GM23338 (cell line): Measurements from ENCODE around the gene PRCC. TPM values are rescaled to one million over a fixed set of nuclear protein-coding genes. Genes with fewer than 3 reads are reported as not detected.
A peak's percentile ranks its signal among the peaks of the same experiment; 100 is the strongest.

Experiments used
- ATAC-seq: fragments of 200-7000 bp; cut with Tn5 transposase; 3 replicates; pipeline ENCODE4 v1.9.1; 2020
- DNase-seq: peaks from one replicate; pipeline ENCODE4 v3.0.0-alpha.2; 2015; ENCODE audit warnings: low spot score
- H2AFZ ChIP-seq: fragments of 200-600 bp; sonication (generic); 2 replicates; pipeline ENCODE4 v1.8.0; 2016; ENCODE audit warnings: antibody characterized with exemption, mild to moderate bottlenecking, moderate library complexity
- H3F3A ChIP-seq: fragments of 200-600 bp; sonication (generic); replicated peaks from 2 replicates; pipeline ENCODE4 v1.8.0; 2017; ENCODE audit warnings: antibody characterized with exemption, mixed run types, low read depth
- H3K27ac ChIP-seq: fragments of 200-600 bp; sonication (generic); 2 replicates; pipeline ENCODE4 v1.6.1; 2016; ENCODE audit warnings: low read depth
- H3K27me3 ChIP-seq: fragments of 200-600 bp; sonication (generic); 2 replicates; pipeline ENCODE4 v1.8.0; 2016; ENCODE audit warnings: mild to moderate bottlenecking, mixed run types, moderate library complexity; ENCODE audit not compliant: insufficient read depth
- H3K36me3 ChIP-seq: fragments of 200-600 bp; sonication (generic); 2 replicates; pipeline ENCODE4 v1.8.0; 2016; ENCODE audit warnings: mild to moderate bottlenecking; ENCODE audit not compliant: insufficient read depth
- H3K4me1 ChIP-seq: fragments of 200-600 bp; sonication (generic); 2 replicates; pipeline ENCODE4 v1.8.0; 2016; ENCODE audit warnings: mild to moderate bottlenecking, moderate library complexity; ENCODE audit not compliant: insufficient read depth
- H3K4me2 ChIP-seq: fragments of 200-600 bp; sonication (generic); 2 replicates; pipeline ENCODE4 v1.7.1; 2017; ENCODE audit warnings: mixed run types
- H3K4me3 ChIP-seq: fragments of 200-600 bp; sonication (generic); 2 replicates; pipeline ENCODE4 v1.6.1; 2016; ENCODE audit warnings: mixed run types
- H3K79me2 ChIP-seq: fragments of 200-600 bp; sonication (generic); replicated peaks from 2 replicates; pipeline ENCODE4 v1.8.0; 2017; ENCODE audit warnings: mild to moderate bottlenecking; ENCODE audit not compliant: insufficient read depth
- H3K9me2 ChIP-seq: fragments of 200-600 bp; sonication (generic); 2 replicates; pipeline ENCODE4 v1.8.0; 2017; ENCODE audit not compliant: insufficient read depth
- H4K20me1 ChIP-seq: fragments of 200-600 bp; sonication (generic); replicated peaks from 2 replicates; pipeline ENCODE4 v1.8.0; 2017; ENCODE audit warnings: mild to moderate bottlenecking; ENCODE audit not compliant: insufficient read depth
- H3K27ac Mint-ChIP-seq: 2 replicates; pipeline ENCODE4 v1.8.0; 2020; ENCODE audit warnings: inconsistent platforms, mild to moderate bottlenecking, moderate library complexity, mixed read lengths
- H3K27me3 Mint-ChIP-seq: 3 replicates; pipeline ENCODE4 v1.8.0; 2022; ENCODE audit warnings: low read depth, mild to moderate bottlenecking, moderate library complexity, mixed read lengths, inconsistent platforms; ENCODE audit not compliant: insufficient read depth, poor library complexity
- H3K36me3 Mint-ChIP-seq: 3 replicates; pipeline ENCODE4 v1.8.0; 2021; ENCODE audit warnings: low read depth, mild to moderate bottlenecking, inconsistent platforms, moderate library complexity, mixed read lengths
- H3K4me1 Mint-ChIP-seq: 3 replicates; pipeline ENCODE4 v1.8.0; 2020; ENCODE audit warnings: mild to moderate bottlenecking, inconsistent platforms, mixed read lengths
- H3K4me3 Mint-ChIP-seq: 3 replicates; pipeline ENCODE4 v1.8.0; 2021; ENCODE audit warnings: moderate library complexity, mild to moderate bottlenecking, inconsistent platforms, mixed read lengths
- H3K9me3 Mint-ChIP-seq: 3 replicates; pipeline ENCODE4 v1.8.0; 2020; ENCODE audit warnings: moderate library complexity, mild to moderate bottlenecking, inconsistent platforms, mixed read lengths
- CREB1 ChIP-seq: fragments of 250-450 bp; sonication (Bioruptor Pico); IDR thresholded peaks from 2 replicates; pipeline ENCODE4 v1.5.0; 2020; ENCODE audit warnings: low read depth, mild to moderate bottlenecking, moderate library complexity
- EZH2phosphoT487 ChIP-seq: fragments of 200-600 bp; sonication (generic); IDR thresholded peaks from one replicate; pipeline ENCODE4 v1.8.1; 2018; ENCODE audit warnings: antibody characterized with exemption; ENCODE audit not compliant: unreplicated experiment
- JUNB ChIP-seq: IDR thresholded peaks from one replicate; pipeline ENCODE4 v1.6.1; 2016; ENCODE audit warnings: antibody characterized with exemption; ENCODE audit not compliant: unreplicated experiment
- NANOG ChIP-seq: IDR thresholded peaks from 2 replicates; pipeline ENCODE4 v1.6.1; 2016; ENCODE audit warnings: antibody characterized with exemption, borderline replicate concordance
- POLR2AphosphoS5 ChIP-seq: IDR thresholded peaks from 2 replicates; pipeline ENCODE4 v1.6.1; 2016; ENCODE audit warnings: antibody characterized with exemption, low read depth
- STAT1 ChIP-seq: IDR thresholded peaks from one replicate; pipeline ENCODE4 v1.6.1; 2016; ENCODE audit warnings: antibody characterized with exemption; ENCODE audit not compliant: unreplicated experiment
- ZNF114 ChIP-seq: fragments of 250-450 bp; sonication (Bioruptor Pico); IDR thresholded peaks from 2 replicates; pipeline ENCODE4 v1.5.0; 2020; ENCODE audit warnings: mild to moderate bottlenecking, moderate library complexity
- ZNF331 ChIP-seq: fragments of 250-450 bp; sonication (Bioruptor Pico); IDR thresholded peaks from 2 replicates; pipeline ENCODE4 v1.5.0; 2020; ENCODE audit warnings: low read depth, mild to moderate bottlenecking, moderate library complexity
- polyA plus RNA-seq: library from polyadenylated mRNA; unstranded; fragments of >200 nt; fragmentation: Nextera tagmentation; extraction: Ambion mirVana; gene quantifications from 2 replicates; pipeline ENCODE4 v1.2.1, GENCODE V29; 2016
- total RNA-seq: library from RNA; depleted of rRNA; stranded (reverse); fragments of >200 nt; shearing (Covaris generic); gene quantifications from 2 replicates; pipeline ENCODE4 v1.2.3, GENCODE V29; 2014
- TF ChIP-seq, protein P1 (sequence below): IDR thresholded peaks from one replicate; pipeline ENCODE4 v1.6.1; 2018; ENCODE audit warnings: antibody characterized with exemption; ENCODE audit not compliant: unreplicated experiment
- TF ChIP-seq, protein P2 (sequence below): IDR thresholded peaks from 2 replicates; pipeline ENCODE4 v1.6.1; 2016; ENCODE audit warnings: antibody characterized with exemption
- TF ChIP-seq, protein P3 (sequence below): fragments of 250-450 bp; sonication (Bioruptor Pico); IDR thresholded peaks from 2 replicates; pipeline ENCODE4 v1.5.0; 2020; ENCODE audit warnings: mild to moderate bottlenecking, moderate library complexity

The PRCC gene
- total and polyA plus RNA-seq, 2 experiments from 2014 or later, result 66.2 to 72.9 TPM

DNA sequence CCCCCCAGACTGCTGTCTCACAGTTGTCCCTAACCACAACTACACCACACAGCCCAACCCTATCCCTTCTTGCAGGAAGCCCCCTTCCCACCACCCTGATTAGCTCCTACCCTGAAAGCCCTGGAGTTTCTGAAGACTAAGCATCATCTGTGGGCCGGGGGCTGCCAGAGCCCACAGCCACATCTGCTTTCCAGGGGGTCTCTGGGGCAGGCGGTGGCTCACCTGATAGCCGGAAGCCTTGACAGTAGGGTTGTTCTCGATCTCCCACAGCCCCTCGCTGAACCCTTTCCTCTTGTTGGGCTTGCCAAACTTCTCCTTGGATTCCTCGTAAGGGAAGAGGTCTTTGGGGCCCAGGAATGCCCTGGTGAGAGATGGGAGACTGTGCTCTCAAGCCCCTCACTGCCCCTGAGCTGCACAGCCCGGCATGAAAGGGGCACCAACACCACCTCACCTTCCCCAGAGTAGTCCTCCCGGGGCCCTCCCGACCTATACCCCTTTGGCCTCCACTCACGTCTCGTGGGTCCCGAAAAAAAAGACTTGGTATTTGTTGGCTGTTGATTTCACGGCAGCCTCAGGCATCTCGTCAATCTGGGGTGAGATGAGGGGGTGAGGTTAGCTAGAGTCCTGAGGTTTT, 22.4 kb upstream of the PRCC start:
- H4K20me1 ChIP-seq, result peaks cover 16% of the 10 kb centered on the region
- Mint-ChIP-seq H3K9me3 (no peaks in the 10 kb centered on the region; the same call in 1 of the 3 replicates), H3K4me3 (peak overlapping the region; percentile 89; the same call in 2 of the 3 replicates), H3K4me1 (peaks cover 63% of the 10 kb centered on the region), H3K36me3 (peaks cover 56% of the 10 kb centered on the region), H3K27ac (peak overlapping the region; percentile 100), H3K27me3 (peaks cover 33% of the 10 kb centered on the region)
- no peak overlapping the region for H3K4me3 ChIP-seq
- H3K27me3 ChIP-seq, result no peaks in the 10 kb centered on the region
- H3K4me2 ChIP-seq, result no peak overlapping the region
- no peak overlapping the region for H2AFZ ChIP-seq
- peaks cover 5% of the 10 kb centered on the region; the same call in 1 of the 2 replicates for H3K36me3 ChIP-seq
- peaks cover 50% of the 10 kb centered on the region for H3K79me2 ChIP-seq
- DNase-seq, result no peak
- peaks cover 44% of the 10 kb centered on the region for H3F3A ChIP-seq
- no peaks in the 10 kb centered on the region for H3K9me2 ChIP-seq
- H3K4me1 ChIP-seq, result peaks cover 62% of the 10 kb centered on the region
- TF ChIP-seq EZH2phosphoT487, result no peak
- TF ChIP-seq, protein P1, sequence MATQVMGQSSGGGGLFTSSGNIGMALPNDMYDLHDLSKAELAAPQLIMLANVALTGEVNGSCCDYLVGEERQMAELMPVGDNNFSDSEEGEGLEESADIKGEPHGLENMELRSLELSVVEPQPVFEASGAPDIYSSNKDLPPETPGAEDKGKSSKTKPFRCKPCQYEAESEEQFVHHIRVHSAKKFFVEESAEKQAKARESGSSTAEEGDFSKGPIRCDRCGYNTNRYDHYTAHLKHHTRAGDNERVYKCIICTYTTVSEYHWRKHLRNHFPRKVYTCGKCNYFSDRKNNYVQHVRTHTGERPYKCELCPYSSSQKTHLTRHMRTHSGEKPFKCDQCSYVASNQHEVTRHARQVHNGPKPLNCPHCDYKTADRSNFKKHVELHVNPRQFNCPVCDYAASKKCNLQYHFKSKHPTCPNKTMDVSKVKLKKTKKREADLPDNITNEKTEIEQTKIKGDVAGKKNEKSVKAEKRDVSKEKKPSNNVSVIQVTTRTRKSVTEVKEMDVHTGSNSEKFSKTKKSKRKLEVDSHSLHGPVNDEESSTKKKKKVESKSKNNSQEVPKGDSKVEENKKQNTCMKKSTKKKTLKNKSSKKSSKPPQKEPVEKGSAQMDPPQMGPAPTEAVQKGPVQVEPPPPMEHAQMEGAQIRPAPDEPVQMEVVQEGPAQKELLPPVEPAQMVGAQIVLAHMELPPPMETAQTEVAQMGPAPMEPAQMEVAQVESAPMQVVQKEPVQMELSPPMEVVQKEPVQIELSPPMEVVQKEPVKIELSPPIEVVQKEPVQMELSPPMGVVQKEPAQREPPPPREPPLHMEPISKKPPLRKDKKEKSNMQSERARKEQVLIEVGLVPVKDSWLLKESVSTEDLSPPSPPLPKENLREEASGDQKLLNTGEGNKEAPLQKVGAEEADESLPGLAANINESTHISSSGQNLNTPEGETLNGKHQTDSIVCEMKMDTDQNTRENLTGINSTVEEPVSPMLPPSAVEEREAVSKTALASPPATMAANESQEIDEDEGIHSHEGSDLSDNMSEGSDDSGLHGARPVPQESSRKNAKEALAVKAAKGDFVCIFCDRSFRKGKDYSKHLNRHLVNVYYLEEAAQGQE, result no peak
- no peak for TF ChIP-seq POLR2AphosphoS5
- TF ChIP-seq NANOG, result no peak
- TF ChIP-seq, protein P2, sequence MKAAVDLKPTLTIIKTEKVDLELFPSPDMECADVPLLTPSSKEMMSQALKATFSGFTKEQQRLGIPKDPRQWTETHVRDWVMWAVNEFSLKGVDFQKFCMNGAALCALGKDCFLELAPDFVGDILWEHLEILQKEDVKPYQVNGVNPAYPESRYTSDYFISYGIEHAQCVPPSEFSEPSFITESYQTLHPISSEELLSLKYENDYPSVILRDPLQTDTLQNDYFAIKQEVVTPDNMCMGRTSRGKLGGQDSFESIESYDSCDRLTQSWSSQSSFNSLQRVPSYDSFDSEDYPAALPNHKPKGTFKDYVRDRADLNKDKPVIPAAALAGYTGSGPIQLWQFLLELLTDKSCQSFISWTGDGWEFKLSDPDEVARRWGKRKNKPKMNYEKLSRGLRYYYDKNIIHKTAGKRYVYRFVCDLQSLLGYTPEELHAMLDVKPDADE, result no peak
- no peak for TF ChIP-seq STAT1
- no peak for TF ChIP-seq ZNF114
- no peak for TF ChIP-seq CREB1 (CRISPR knock-in tag)
- TF ChIP-seq ZNF331, result no peak
- no peak for TF ChIP-seq JUNB
- TF ChIP-seq, protein P3, sequence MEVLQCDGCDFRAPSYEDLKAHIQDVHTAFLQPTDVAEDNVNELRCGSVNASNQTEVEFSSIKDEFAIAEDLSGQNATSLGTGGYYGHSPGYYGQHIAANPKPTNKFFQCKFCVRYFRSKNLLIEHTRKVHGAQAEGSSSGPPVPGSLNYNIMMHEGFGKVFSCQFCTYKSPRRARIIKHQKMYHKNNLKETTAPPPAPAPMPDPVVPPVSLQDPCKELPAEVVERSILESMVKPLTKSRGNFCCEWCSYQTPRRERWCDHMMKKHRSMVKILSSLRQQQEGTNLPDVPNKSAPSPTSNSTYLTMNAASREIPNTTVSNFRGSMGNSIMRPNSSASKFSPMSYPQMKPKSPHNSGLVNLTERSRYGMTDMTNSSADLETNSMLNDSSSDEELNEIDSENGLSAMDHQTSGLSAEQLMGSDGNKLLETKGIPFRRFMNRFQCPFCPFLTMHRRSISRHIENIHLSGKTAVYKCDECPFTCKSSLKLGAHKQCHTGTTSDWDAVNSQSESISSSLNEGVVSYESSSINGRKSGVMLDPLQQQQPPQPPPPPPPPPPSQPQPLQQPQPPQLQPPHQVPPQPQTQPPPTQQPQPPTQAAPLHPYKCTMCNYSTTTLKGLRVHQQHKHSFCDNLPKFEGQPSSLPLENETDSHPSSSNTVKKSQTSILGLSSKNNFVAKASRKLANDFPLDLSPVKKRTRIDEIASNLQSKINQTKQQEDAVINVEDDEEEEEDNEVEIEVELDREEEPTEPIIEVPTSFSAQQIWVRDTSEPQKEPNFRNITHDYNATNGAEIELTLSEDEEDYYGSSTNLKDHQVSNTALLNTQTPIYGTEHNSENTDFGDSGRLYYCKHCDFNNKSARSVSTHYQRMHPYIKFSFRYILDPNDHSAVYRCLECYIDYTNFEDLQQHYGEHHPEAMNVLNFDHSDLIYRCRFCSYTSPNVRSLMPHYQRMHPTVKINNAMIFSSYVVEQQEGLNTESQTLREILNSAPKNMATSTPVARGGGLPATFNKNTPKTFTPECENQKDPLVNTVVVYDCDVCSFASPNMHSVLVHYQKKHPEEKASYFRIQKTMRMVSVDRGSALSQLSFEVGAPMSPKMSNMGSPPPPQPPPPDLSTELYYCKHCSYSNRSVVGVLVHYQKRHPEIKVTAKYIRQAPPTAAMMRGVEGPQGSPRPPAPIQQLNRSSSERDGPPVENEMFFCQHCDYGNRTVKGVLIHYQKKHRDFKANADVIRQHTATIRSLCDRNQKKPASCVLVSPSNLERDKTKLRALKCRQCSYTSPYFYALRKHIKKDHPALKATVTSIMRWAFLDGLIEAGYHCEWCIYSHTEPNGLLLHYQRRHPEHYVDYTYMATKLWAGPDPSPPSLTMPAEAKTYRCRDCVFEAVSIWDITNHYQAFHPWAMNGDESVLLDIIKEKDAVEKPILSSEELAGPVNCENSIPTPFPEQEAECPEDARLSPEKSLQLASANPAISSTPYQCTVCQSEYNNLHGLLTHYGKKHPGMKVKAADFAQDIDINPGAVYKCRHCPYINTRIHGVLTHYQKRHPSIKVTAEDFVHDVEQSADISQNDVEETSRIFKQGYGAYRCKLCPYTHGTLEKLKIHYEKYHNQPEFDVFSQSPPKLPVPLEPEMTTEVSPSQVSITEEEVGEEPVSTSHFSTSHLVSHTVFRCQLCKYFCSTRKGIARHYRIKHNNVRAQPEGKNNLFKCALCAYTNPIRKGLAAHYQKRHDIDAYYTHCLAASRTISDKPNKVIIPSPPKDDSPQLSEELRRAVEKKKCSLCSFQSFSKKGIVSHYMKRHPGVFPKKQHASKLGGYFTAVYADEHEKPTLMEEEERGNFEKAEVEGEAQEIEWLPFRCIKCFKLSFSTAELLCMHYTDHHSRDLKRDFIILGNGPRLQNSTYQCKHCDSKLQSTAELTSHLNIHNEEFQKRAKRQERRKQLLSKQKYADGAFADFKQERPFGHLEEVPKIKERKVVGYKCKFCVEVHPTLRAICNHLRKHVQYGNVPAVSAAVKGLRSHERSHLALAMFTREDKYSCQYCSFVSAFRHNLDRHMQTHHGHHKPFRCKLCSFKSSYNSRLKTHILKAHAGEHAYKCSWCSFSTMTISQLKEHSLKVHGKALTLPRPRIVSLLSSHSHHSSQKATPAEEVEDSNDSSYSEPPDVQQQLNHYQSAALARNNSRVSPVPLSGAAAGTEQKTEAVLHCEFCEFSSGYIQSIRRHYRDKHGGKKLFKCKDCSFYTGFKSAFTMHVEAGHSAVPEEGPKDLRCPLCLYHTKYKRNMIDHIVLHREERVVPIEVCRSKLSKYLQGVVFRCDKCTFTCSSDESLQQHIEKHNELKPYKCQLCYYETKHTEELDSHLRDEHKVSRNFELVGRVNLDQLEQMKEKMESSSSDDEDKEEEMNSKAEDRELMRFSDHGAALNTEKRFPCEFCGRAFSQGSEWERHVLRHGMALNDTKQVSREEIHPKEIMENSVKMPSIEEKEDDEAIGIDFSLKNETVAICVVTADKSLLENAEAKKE (CRISPR knock-in tag), result no peak
- H3K27ac ChIP-seq, result peak overlapping the region; percentile 85; the same call in 1 of the 2 replicates
- ATAC-seq, result no peak
